CD14-positive monocyte (primary cell): ENCODE results near the gene PLD3. TPM values are rescaled to one million over a fixed set of nuclear protein-coding genes. Genes with fewer than 3 reads are reported as not detected.

ENCODE experiments used
- DNase-seq, 3 donors: peaks; one replicate each; pipeline ENCODE4 v3.0.0-alpha.2; 2011 to 2022
- H2AFZ ChIP-seq: 2 replicates; pipeline ENCODE4 v1.6.0; 2012; ENCODE audit warnings: mild to moderate bottlenecking, low read depth, low read length, inconsistent platforms; ENCODE audit not compliant: insufficient read depth, poor library complexity, severe bottlenecking
- H3K27ac ChIP-seq, 2 donors: 1 replicate in 1 of 2; 2 replicates in 1 of 2; pipeline ENCODE4 v1.5.1; 2012 to 2013; ENCODE audit warnings: low read length in 2 of 2, control low read depth in 1 of 2, inconsistent platforms in 1 of 2, low read depth in 1 of 2, mild to moderate bottlenecking in 1 of 2
- H3K27me3 ChIP-seq, 2 donors: one replicate each; pipeline versions ENCODE4 v1.6.0 to v1.6.1; 2011 to 2013; ENCODE audit warnings: low read length in 2 of 2; ENCODE audit not compliant: control insufficient read depth in 2 of 2, insufficient read depth in 2 of 2
- H3K36me3 ChIP-seq, 2 donors: replicated peaks in 1 of 2; 1 replicate in 1 of 2; 2 replicates in 1 of 2; pipeline versions ENCODE4 v1.5.1 to v1.6.1; 2012 to 2013; ENCODE audit warnings: low read length in 2 of 2, control low read depth in 1 of 2, inconsistent platforms in 1 of 2, mild to moderate bottlenecking in 1 of 2; ENCODE audit not compliant: insufficient read depth in 2 of 2, control insufficient read depth in 1 of 2
- H3K4me1 ChIP-seq, 2 donors: 1 replicate in 1 of 2; 2 replicates in 1 of 2; pipeline versions ENCODE4 v1.5.1 to v1.6.1; 2012 to 2013; ENCODE audit warnings: low read length in 2 of 2, control low read depth in 1 of 2, inconsistent platforms in 1 of 2, mild to moderate bottlenecking in 1 of 2, moderate library complexity in 1 of 2; ENCODE audit not compliant: insufficient read depth in 2 of 2, control insufficient read depth in 1 of 2
- H3K4me2 ChIP-seq: replicated peaks from 2 replicates; pipeline ENCODE3; 2012; ENCODE audit warnings: low read length, moderate library complexity, mild to moderate bottlenecking; ENCODE audit not compliant: poor library complexity, severe bottlenecking; ENCODE audit errors: extremely low read depth
- H3K4me3 ChIP-seq, 3 experiments: fragments of 200-600 bp in 1 of 3; sonication (generic) in 1 of 3; replicated peaks in 1 of 3; 1 replicate in 2 of 3; 2 replicates in 1 of 3; pipeline ENCODE4 v1.5.1; 2011 to 2013; ENCODE audit warnings: low read length in 3 of 3, mild to moderate bottlenecking in 3 of 3, control low read depth in 2 of 3, low read depth in 2 of 3, inconsistent platforms in 1 of 3, moderate library complexity in 1 of 3
- H3K79me2 ChIP-seq: 2 replicates; pipeline ENCODE4 v1.6.0; 2012; ENCODE audit warnings: mild to moderate bottlenecking, control low read depth, inconsistent platforms, low read length, moderate library complexity; ENCODE audit not compliant: insufficient read depth
- H3K9ac ChIP-seq: 2 replicates; pipeline ENCODE4 v1.6.0; 2017; ENCODE audit warnings: low read length, mild to moderate bottlenecking; ENCODE audit not compliant: insufficient read depth, poor library complexity, severe bottlenecking
- H3K9me3 ChIP-seq, 2 donors: replicated peaks in 1 of 2; 1 replicate in 1 of 2; 2 replicates in 1 of 2; pipeline versions ENCODE4 v1.5.1 to v1.6.1; 2012 to 2013; ENCODE audit warnings: low read length in 2 of 2, control low read depth in 1 of 2; ENCODE audit not compliant: control insufficient read depth in 1 of 2, insufficient read depth in 1 of 2
- H4K20me1 ChIP-seq: 2 replicates; pipeline ENCODE4 v1.6.0; 2012; ENCODE audit warnings: mild to moderate bottlenecking, low read length, control low read depth, moderate library complexity; ENCODE audit not compliant: insufficient read depth
- H3K27ac Mint-ChIP-seq, 7 donors: one replicate each; pipeline ENCODE4 v1.8.0; 2020; ENCODE audit warnings: mild to moderate bottlenecking in 7 of 7, mixed read lengths in 7 of 7, moderate library complexity in 6 of 7, inconsistent platforms in 2 of 7
- H3K27me3 Mint-ChIP-seq, 3 donors: one replicate each; pipeline ENCODE4 v1.8.0; 2021 to 2022; ENCODE audit warnings: low read depth in 3 of 3, mild to moderate bottlenecking in 3 of 3, mixed read lengths in 3 of 3, moderate library complexity in 3 of 3, inconsistent platforms in 1 of 3
- H3K36me3 Mint-ChIP-seq, 2 donors: one replicate each; pipeline ENCODE4 v1.8.0; 2020; ENCODE audit warnings: mixed read lengths in 2 of 2, inconsistent platforms in 1 of 2, mild to moderate bottlenecking in 1 of 2
- H3K4me1 Mint-ChIP-seq: one replicate; pipeline ENCODE4 v1.8.0; 2020; ENCODE audit warnings: mild to moderate bottlenecking, mixed read lengths
- H3K4me3 Mint-ChIP-seq, 2 donors: one replicate each; pipeline ENCODE4 v1.8.0; 2020; ENCODE audit warnings: mild to moderate bottlenecking in 2 of 2, mixed read lengths in 2 of 2, moderate library complexity in 1 of 2
- H3K9me3 Mint-ChIP-seq, 7 donors: one replicate each; pipeline ENCODE4 v1.8.0; 2020 to 2022; ENCODE audit warnings: mixed read lengths in 7 of 7, mild to moderate bottlenecking in 6 of 7, moderate library complexity in 6 of 7, inconsistent platforms in 2 of 7
- WGBS: methylation state at CpG from one replicate; pipeline ENCODE4 v1.1.5; 2013; ENCODE audit warnings: missing lambda C conversion rate; ENCODE audit not compliant: insufficient coverage; 5-methylcytosine and 5-hydroxymethylcytosine counted together
- intact Hi-C, 2 donors: fragments of 100-400 bp; cut with micrococcal nuclease; formaldehyde crosslinking; loops; one replicate each; pipeline versions ENCODE4 v1.15.0 to v1.15.1; 2023
- polyA plus RNA-seq, 3 donors: library from polyadenylated mRNA; depleted of rRNA in 1 of 3; unstranded in 2 of 3; stranded (reverse) in 1 of 3; fragments of 300-500 nt in 2 of 3; fragments of >200 nt in 1 of 3; fragmentation: Illumina TruSeq in 2 of 3; gene quantifications; 1 replicate in 2 of 3; 2 replicates in 1 of 3; pipeline ENCODE4 v1.2.3, GENCODE V29; 2012 to 2021
- TF ChIP-seq, protein P1 (sequence below): fragments of 200-600 bp; IDR thresholded peaks from one replicate; pipeline ENCODE4 v1.8.0; 2022; ENCODE audit warnings: antibody characterized with exemption, mild to moderate bottlenecking

The PLD3 gene
- polyA plus RNA-seq, 3 donors, result 168 to 334 (median 170) TPM

GRCh38 chr19:40377876-40378385, 29.4 kb downstream of the PLD3 start:
- Histone ChIP-seq H3K9ac (no peak overlapping the region), H2AFZ (no peak overlapping the region), H3K4me1 (peaks cover under 1 to 3% of the 10 kb centered on the region in 2 donors), H3K79me2 (no peaks in the 10 kb centered on the region), H4K20me1 (peaks cover 4% of the 10 kb centered on the region), H3K4me3 (no peak overlapping the region), H3K27me3 (no peaks in the 10 kb centered on the region), H3K27ac (no peak overlapping the region), H3K9me3 (no peaks in the 10 kb centered on the region), H3K4me2 (no peak overlapping the region), H3K36me3 (peaks cover 37 to 67% of the 10 kb centered on the region in 2 donors)
- WGBS, result 96% methylated on average over 19 of the region's 25 CpGs
- Mint-ChIP-seq H3K4me3 (no peak overlapping the region), H3K27ac (peak overlapping the region in 2 of 7 donors; percentile 0 to 75), H3K36me3 (peaks cover 43 to 72% of the 10 kb centered on the region in 2 donors), H3K27me3 (peaks cover 0 to 1% (median 0%) of the 10 kb centered on the region in 3 donors), H3K9me3 (no peaks in the 10 kb centered on the region), H3K4me1 (peaks cover under 1% of the 10 kb centered on the region)
- DNase-seq, result no peak
- intact Hi-C loops, result no loop called here
- TF ChIP-seq, protein P1, sequence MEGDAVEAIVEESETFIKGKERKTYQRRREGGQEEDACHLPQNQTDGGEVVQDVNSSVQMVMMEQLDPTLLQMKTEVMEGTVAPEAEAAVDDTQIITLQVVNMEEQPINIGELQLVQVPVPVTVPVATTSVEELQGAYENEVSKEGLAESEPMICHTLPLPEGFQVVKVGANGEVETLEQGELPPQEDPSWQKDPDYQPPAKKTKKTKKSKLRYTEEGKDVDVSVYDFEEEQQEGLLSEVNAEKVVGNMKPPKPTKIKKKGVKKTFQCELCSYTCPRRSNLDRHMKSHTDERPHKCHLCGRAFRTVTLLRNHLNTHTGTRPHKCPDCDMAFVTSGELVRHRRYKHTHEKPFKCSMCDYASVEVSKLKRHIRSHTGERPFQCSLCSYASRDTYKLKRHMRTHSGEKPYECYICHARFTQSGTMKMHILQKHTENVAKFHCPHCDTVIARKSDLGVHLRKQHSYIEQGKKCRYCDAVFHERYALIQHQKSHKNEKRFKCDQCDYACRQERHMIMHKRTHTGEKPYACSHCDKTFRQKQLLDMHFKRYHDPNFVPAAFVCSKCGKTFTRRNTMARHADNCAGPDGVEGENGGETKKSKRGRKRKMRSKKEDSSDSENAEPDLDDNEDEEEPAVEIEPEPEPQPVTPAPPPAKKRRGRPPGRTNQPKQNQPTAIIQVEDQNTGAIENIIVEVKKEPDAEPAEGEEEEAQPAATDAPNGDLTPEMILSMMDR, result no peak

DNA sequence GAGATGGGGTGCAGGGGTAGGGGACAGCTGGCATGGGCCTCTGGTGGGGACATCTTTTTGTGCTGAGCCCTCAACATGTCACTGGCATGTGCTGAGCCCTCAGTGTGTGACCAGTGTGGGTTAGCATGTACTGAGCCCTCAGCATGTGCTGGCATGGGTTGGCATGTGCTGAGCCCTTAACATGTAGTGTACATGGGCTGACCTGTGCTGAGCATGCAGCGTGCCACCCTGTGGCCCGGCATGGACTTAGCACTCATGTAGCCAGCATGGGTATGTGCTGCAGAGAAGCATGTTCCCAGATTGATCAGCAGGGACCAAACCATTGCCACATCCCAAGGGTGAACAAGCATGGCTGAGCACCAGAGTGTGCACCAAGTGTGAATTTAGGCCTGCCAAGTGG, 30.0 kb downstream of the PLD3 start:
- 100% methylated on average over 2 of the region's 2 CpGs for WGBS
- Histone ChIP-seq H3K79me2 (no peaks in the 10 kb centered on the region), H3K9ac (no peak overlapping the region), H3K4me2 (no peak overlapping the region), H3K36me3 (peaks cover 34 to 61% of the 10 kb centered on the region in 2 donors), H4K20me1 (peaks cover 4% of the 10 kb centered on the region), H3K27me3 (no peaks in the 10 kb centered on the region), H3K27ac (no peak overlapping the region), H3K4me1 (no peaks in the 10 kb centered on the region), H3K4me3 (no peak overlapping the region), H2AFZ (no peak overlapping the region), H3K9me3 (no peaks in the 10 kb centered on the region)
- TF ChIP-seq, protein P1, result no peak
- Mint-ChIP-seq H3K9me3 (peaks cover 0 to 2% (median 0%) of the 10 kb centered on the region in 7 donors), H3K36me3 (peaks cover 43 to 66% of the 10 kb centered on the region in 2 donors), H3K4me3 (no peak overlapping the region), H3K27ac (peak overlapping the region in 1 of 7 donors; percentile 52), H3K4me1 (no peaks in the 10 kb centered on the region), H3K27me3 (peaks cover 0 to 1% (median 0%) of the 10 kb centered on the region in 3 donors)
- DNase-seq, result no peak
- intact Hi-C loops, result no loop called here
